Activated naive CD4-positive, alpha-beta T cell treated with anti-CD3 and anti-CD28 coated beads, Interleukin-2, amount 50 U/mL, for 16 hours (primary cell): Measurements from ENCODE around the gene KRTAP10-12.
"Not testable (repeated sequence)": the region's sequence is repeated elsewhere in the genome, so short reads cannot be mapped to it uniquely, and the experiment has no call there.

ENCODE experiments used
- DNase-seq: peaks from one replicate; pipeline ENCODE4 v3.0.0-alpha.2; 2020

KRTAP10-12 gene

GRCh38 chr21:44697172-44697810 lies at the start of gene KRTAP10-12:
KRTAP10-12 (plus strand) TSS chr21:44697172; CDS start chr21:44697202, 30 bp downstream.
- DNase-seq: not testable (repeated sequence)

- no peak for DNase-seq
Measured at GRCh38 chr21:44647222-44647552, 49.8 kb upstream of the KRTAP10-12 start.

- DNase-seq: no peak
Measured at GRCh38 chr21:44648557-44649311, 48.2 kb upstream of the KRTAP10-12 start.

GRCh38 chr21:44649521-44650100 lies 47.4 kb upstream of the KRTAP10-12 start:
- no peak for DNase-seq

GRCh38 chr21:44650265-44650972 lies 46.6 kb upstream of the KRTAP10-12 start:
- no peak for DNase-seq

GRCh38 chr21:44650973-44651675 lies 45.8 kb upstream of the KRTAP10-12 start:
- DNase-seq: no peak

GRCh38 chr21:44653123-44653522 lies 43.8 kb upstream of the KRTAP10-12 start:
- no peak for DNase-seq

GRCh38 chr21:44653656-44654575 lies 43.1 kb upstream of the KRTAP10-12 start:
- DNase-seq: peak; percentile 31

GRCh38 chr21:44654576-44655175 lies 42.3 kb upstream of the KRTAP10-12 start, which contains the start of gene KRTAP12-4:
KRTAP12-4 (minus strand) TSS chr21:44654659; CDS start chr21:44654614, 45 bp downstream.
- no peak for DNase-seq

GRCh38 chr21:44656868-44657267 lies 40.1 kb upstream of the KRTAP10-12 start:
- DNase-seq: no peak

- DNase-seq: no peak
Measured at GRCh38 chr21:44657635-44658540, 39.1 kb upstream of the KRTAP10-12 start, which contains the start of gene KRTAP12-3. KRTAP12-3 (plus strand) TSS chr21:44657932; CDS start chr21:44657980, 48 bp downstream.

GRCh38 chr21:44658541-44658910 lies 38.4 kb upstream of the KRTAP10-12 start:
- DNase-seq: no peak

- no peak for DNase-seq
Measured at GRCh38 chr21:44658913-44659595, 37.9 kb upstream of the KRTAP10-12 start.

GRCh38 chr21:44661567-44661966 lies 35.4 kb upstream of the KRTAP10-12 start:
- DNase-seq: not testable (repeated sequence)

- no peak for DNase-seq
Measured at GRCh38 chr21:44664691-44665090, 32.3 kb upstream of the KRTAP10-12 start.

- no peak for DNase-seq
Measured at GRCh38 chr21:44666401-44667320, 30.3 kb upstream of the KRTAP10-12 start, which contains the start of gene KRTAP12-2. KRTAP12-2 (minus strand) TSS chr21:44666927; CDS start chr21:44666886, 41 bp downstream.

GRCh38 chr21:44667612-44668011 lies 29.4 kb upstream of the KRTAP10-12 start:
- no peak for DNase-seq
